Omental fat pad (tissue), 4 donors: ENCODE measurements around the gene DOCK2. TPM values are rescaled to one million over a fixed set of nuclear protein-coding genes. Genes with fewer than 3 reads are reported as not detected.

Experiments used
- ATAC-seq: fragments of 150-250 bp; one replicate; pipeline ENCODE4 v1.9.1; 2016; ENCODE audit warnings: mild to moderate bottlenecking, moderate library complexity; ENCODE audit not compliant: low FRiP score
- DNase-seq: peaks from one replicate; pipeline ENCODE4 v3.0.0-alpha.2; 2019; ENCODE audit warnings: low spot score
- CTCF ChIP-seq, 3 donors: fragments of 450-650 bp; IDR thresholded peaks; one replicate each; pipeline ENCODE4 v1.5.1; 2016 to 2017; ENCODE audit warnings: antibody characterized with exemption in 3 of 3, mild to moderate bottlenecking in 3 of 3, moderate library complexity in 2 of 3
- total RNA-seq, 4 donors: library from RNA; depleted of rRNA; stranded (reverse); fragments of >200 nt; gene quantifications; one replicate each; pipeline ENCODE4 v1.1.0, GENCODE V29; 2016

The DOCK2 gene
- total RNA-seq = 10 to 100 TPM; 28.4 to 55.6 (median 41.3) TPM

GRCh38 chr5:169637085-169637548 lies at the start of gene DOCK2:
TSS of gene DOCK2 (plus strand) at chr5:169637275. CDS start at chr5:169637327, 52 bp downstream.
- no peak for DNase-seq

GRCh38 chr5:169590602-169591001 lies 46.5 kb upstream of the DOCK2 start:
- DNase-seq (no peak), ATAC-seq (no peak)
- no peak for TF ChIP-seq CTCF (IDR thresholded peaks at IDR 0.05)

More at GRCh38 chr5:169637085-169637548, at the start of gene DOCK2:
- peak; percentile 54 for ATAC-seq
- TF ChIP-seq CTCF (IDR thresholded peaks at IDR 0.05) = no peak

- no peak for TF ChIP-seq CTCF (IDR thresholded peaks at IDR 0.05)
- ATAC-seq (no peak), DNase-seq (no peak)
Measured at GRCh38 chr5:169591636-169592035, 45.4 kb upstream of the DOCK2 start.

- no peak for TF ChIP-seq CTCF (IDR thresholded peaks at IDR 0.05)
- ATAC-seq = no peak
- DNase-seq = no peak
Measured at GRCh38 chr5:169592937-169593650, 44.0 kb upstream of the DOCK2 start.

- DNase-seq = no peak
- no peak for TF ChIP-seq CTCF (IDR thresholded peaks at IDR 0.05)
- no peak for ATAC-seq
Measured at GRCh38 chr5:169595172-169595820, 41.8 kb upstream of the DOCK2 start.

GRCh38 chr5:169599451-169599850 lies 37.6 kb upstream of the DOCK2 start:
- DNase-seq (no peak), ATAC-seq (no peak)
- TF ChIP-seq CTCF (IDR thresholded peaks at IDR 0.05) = no peak

GRCh38 chr5:169602535-169602934 lies 34.5 kb upstream of the DOCK2 start:
- no peak for TF ChIP-seq CTCF (IDR thresholded peaks at IDR 0.05)
- DNase-seq = no peak
- no peak for ATAC-seq
